ENCODE measurements around the gene PCSK4. TPM values are rescaled to one million over a fixed set of nuclear protein-coding genes. Genes with fewer than 3 reads are reported as not detected.

Gene PCSK4
- total and polyA plus RNA-seq, 2 of the 13 experiments (the other 11 are each of a cell fraction or from before 2014, with no cell fraction given) = 2.0 to 2.7 TPM

- TF ChIP-seq PRPF4 (IDR thresholded peaks at IDR 0.05; ENCODE audit: low read depth, low read length, poor library complexity, severe bottlenecking) (peak; percentile 43), GABPA (IDR thresholded peaks at IDR 0.05; ENCODE audit: low read depth, low read length) (no peak), GABPA (CRISPR knock-in tag; IDR thresholded peaks at IDR 0.05; ENCODE audit: low read depth) (no peak), PLSCR1 (CRISPR knock-in tag; IDR thresholded peaks at IDR 0.05; ENCODE audit: borderline replicate concordance) (no peak), ZNF777 (CRISPR knock-in tag; IDR thresholded peaks at IDR 0.05) (no peak), ZNF770 (CRISPR knock-in tag; IDR thresholded peaks at IDR 0.05) (peak; percentile 64)
- CTCF ChIA-PET (ENCODE audit: low intra/inter-chr PET ratio, low total read pairs) = interaction anchor here (1.2 kb wide), 1 partner anchor 11 kb away, joined by 5 read pairs; the partner anchor contains the start of gene ADAMTSL5
- no peak for DNase-seq (ENCODE audit: low spot score)
Observed at GRCh38 chr19:1502433-1503088, 12.4 kb upstream of the PCSK4 start.

More at GRCh38 chr19:1502433-1503088, 12.4 kb upstream of the PCSK4 start:
- 61% methylated on average over 14 of the region's 14 CpGs for WGBS (ENCODE audit: low lambda C conversion rate)
- in situ Hi-C loops (cut with HindIII; ENCODE audit: extremely low pct_ligation_motif_present, low pct_unique_long_range_greater_than_20kb) = no loop called here
- Histone ChIP-seq H3K36me3 (replicated peaks in 1 of 2; ENCODE audit: control insufficient read depth in 1 of 2, insufficient read depth in 2 of 2, low read length in 2 of 2) (no peaks in the 10 kb centered on the region), H3K27me3 (ENCODE audit: control insufficient read depth in 1 of 2, insufficient read depth in 2 of 2, low read length in 2 of 2) (no peaks in the 10 kb centered on the region), H3K79me2 (ENCODE audit: insufficient read depth, low read length) (no peaks in the 10 kb centered on the region), H2AFZ (ENCODE audit: low read length) (no peak overlapping the region), H3K4me2 (ENCODE audit: low read depth, low read length) (no peak overlapping the region), H4K20me1 (ENCODE audit: insufficient read depth, low read length) (no peaks in the 10 kb centered on the region), H3K4me3 (replicated peaks in 1 of 3; ENCODE audit: insufficient read depth in 1 of 3, low read depth in 2 of 3, low read length in 3 of 3) (no peak overlapping the region; a peak in 1 of 6 replicates), H3K9ac (ENCODE audit: insufficient read depth, low read depth, low read length) (no peak overlapping the region), H3K27ac (ENCODE audit: extremely low read length, insufficient read depth, low read length) (no peak overlapping the region), H3K4me1 (ENCODE audit: insufficient read depth, low read length) (peaks cover 33% of the 10 kb centered on the region), H3K9me3 (ENCODE audit: low read length) (no peaks in the 10 kb centered on the region)
- no TSS peak for BruUV-seq (replicated peaks)
- POLR2A ChIA-PET = no interaction called here
- intact Hi-C loops (cut with micrococcal nuclease; ENCODE audit: unreplicated experiment) = no loop called here
- FAIRE-seq (no peak), ATAC-seq (no peak)

Measured in HepG2 (cell line).